Stomach (tissue), 9 donors: Measurements from ENCODE around the gene CEBPB. TPM values are rescaled to one million over a fixed set of nuclear protein-coding genes. Genes with fewer than 3 reads are reported as not detected.
A peak's percentile ranks its signal among the peaks of the same experiment; 100 is the strongest.

ENCODE experiments used
- DNase-seq, 2 donors: peaks; one replicate each; pipeline versions ENCODE4 v3.0.0 to v3.0.0-alpha.2; 2013 to 2019
- H3K27ac ChIP-seq, 5 donors: fragments of 200-600 bp in 4 of 5; sonication (generic) in 4 of 5; one replicate each; pipeline ENCODE4 v1.5.1; 2013 to 2019; ENCODE audit warnings: mild to moderate bottlenecking in 1 of 5, moderate library complexity in 1 of 5
- H3K27me3 ChIP-seq, 3 donors: fragments of 200-600 bp; sonication (generic); one replicate each; pipeline ENCODE4 v1.5.1; 2017 to 2019; ENCODE audit warnings: mixed run types in 1 of 3
- H3K36me3 ChIP-seq, 4 donors: fragments of 200-600 bp; sonication (generic); 1 replicate in 3 of 4; 2 replicates in 1 of 4; pipeline ENCODE4 v1.5.1; 2016 to 2019
- H3K4me1 ChIP-seq, 4 donors: fragments of 200-600 bp; sonication (generic); one replicate each; pipeline ENCODE4 v1.5.1; 2016 to 2019
- H3K4me3 ChIP-seq, 4 donors: fragments of 200-600 bp; sonication (generic) in 3 of 4; one replicate each; pipeline ENCODE4 v1.5.1; 2016 to 2019; ENCODE audit warnings: mild to moderate bottlenecking in 1 of 4
- H3K9me3 ChIP-seq, 4 donors: fragments of 200-600 bp; sonication (generic); one replicate each; pipeline ENCODE4 v1.5.1; 2016 to 2019
- EP300 ChIP-seq: sonication (generic); formaldehyde crosslinking; IDR thresholded peaks from one replicate; pipeline ENCODE4 v1.6.1; 2017; ENCODE audit warnings: antibody characterized with exemption
- POLR2A ChIP-seq, 4 donors: fragments of 450-650 bp; IDR thresholded peaks; one replicate each; pipeline ENCODE4 v1.6.1; 2016; ENCODE audit warnings: antibody characterized with exemption in 4 of 4, control low read depth in 2 of 4, mild to moderate bottlenecking in 1 of 4, moderate library complexity in 1 of 4
- POLR2AphosphoS5 ChIP-seq, 3 donors: sonication (generic); formaldehyde crosslinking; IDR thresholded peaks; one replicate each; pipeline ENCODE4 v1.6.1; 2016; ENCODE audit warnings: antibody characterized with exemption in 3 of 3
- WGBS, 5 donors: extraction: QIAGEN DNeasy Blood & Tissue Kit in 3 of 5; methylation state at CpG; one replicate each; pipeline versions ENCODE4 v1.1.5 to v1.1.7; 2013 to 2018; 5-methylcytosine and 5-hydroxymethylcytosine counted together
- intact Hi-C: fragments of 100-400 bp; cut with DNase I; formaldehyde crosslinking; loops from one replicate; pipeline ENCODE4 v1.15.1; 2023; ENCODE audit warnings: low total_unique reads
- polyA plus RNA-seq, 3 donors: library from polyadenylated mRNA; stranded (reverse); fragments of 200-250 nt; gene quantifications; one replicate each; pipeline ENCODE4 v1.2.3, GENCODE V29; 2013
- total RNA-seq, 5 donors: library from RNA; depleted of rRNA; stranded (reverse); fragments of >200 nt; gene quantifications; one replicate each; pipeline versions ENCODE4 v1.1.0 to v1.2.3, GENCODE V29; 2014 to 2016
- TF ChIP-seq, protein P1 (sequence below), 7 experiments: fragments of 450-650 bp in 4 of 7; fragments of 200-600 bp in 3 of 7; sonication (generic) in 3 of 7; IDR thresholded peaks; one replicate each; pipeline ENCODE4 v1.5.1; 2016 to 2019; ENCODE audit warnings: antibody characterized with exemption in 7 of 7, control low read depth in 2 of 7, mild to moderate bottlenecking in 1 of 7
- donor health status: healthy with polysubstance abuse.
- donor health status: Bipolar disorder and iron deficiency.
- donor health status: healthy.

The CEBPB gene
- total and polyA plus RNA-seq, 8 donors, result 21.1 to 200 (median 36.5) TPM

DNA sequence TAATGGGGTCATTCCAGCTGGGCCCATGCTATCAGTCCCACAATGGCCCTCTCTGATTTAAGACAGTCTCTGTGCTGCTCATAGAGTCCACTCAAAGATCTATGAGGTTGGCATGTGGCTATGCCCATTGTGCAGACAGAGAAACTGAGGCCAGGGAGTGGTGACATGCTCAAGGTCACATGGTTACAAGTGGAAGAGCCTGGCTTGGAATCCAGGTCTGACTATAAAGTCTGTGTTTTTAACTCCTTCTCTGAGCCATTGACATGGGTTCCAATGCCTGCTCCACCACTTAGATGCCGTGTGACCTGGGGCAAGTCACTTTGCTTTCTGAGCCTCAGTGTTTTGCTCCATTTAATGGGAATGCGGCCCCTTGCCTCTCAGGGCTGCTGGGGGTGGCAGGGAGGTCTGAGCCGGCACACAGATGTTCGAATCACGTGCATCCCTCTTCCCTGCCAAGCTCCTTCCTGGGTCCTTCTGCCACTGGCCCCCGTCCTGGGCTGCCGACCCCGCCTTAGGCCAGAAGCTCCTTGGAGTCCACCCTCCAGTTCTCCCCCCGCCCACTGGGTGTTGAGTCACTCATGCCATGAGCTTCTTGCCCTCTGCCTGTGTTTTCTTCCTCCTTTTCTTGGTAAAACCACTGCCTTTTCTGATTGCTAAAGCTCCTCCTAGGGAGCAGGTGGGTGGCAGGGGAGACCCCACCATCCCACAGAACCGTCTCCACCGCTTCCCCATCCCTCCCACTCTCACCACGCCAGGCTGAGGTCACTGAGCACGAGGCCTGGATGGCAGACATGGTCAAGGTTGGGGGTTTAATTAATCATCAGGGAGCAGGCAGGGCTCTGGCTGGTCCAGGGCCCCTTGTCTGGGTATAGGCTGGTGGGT lies 35.7 kb downstream of the CEBPB start:
- DNase-seq, result no peak
- Histone ChIP-seq H3K27me3 (no peaks in the 10 kb centered on the region), H3K27ac (peak overlapping the region in 4 of 5 donors; percentile 1 to 83 (median 50)), H3K36me3 (no peaks in the 10 kb centered on the region), H3K4me3 (no peak overlapping the region), H3K4me1 (peaks cover 0 to 51% (median 4%) of the 10 kb centered on the region in 4 donors), H3K9me3 (peaks cover 0 to 6% (median 0%) of the 10 kb centered on the region in 4 donors)
- intact Hi-C loops, result no loop called here
- 59 to 82% (median 71%) methylated on average over 13 of the region's 13 CpGs for whole genome bisulfite sequencing, 5 donors
- TF ChIP-seq, protein P1, sequence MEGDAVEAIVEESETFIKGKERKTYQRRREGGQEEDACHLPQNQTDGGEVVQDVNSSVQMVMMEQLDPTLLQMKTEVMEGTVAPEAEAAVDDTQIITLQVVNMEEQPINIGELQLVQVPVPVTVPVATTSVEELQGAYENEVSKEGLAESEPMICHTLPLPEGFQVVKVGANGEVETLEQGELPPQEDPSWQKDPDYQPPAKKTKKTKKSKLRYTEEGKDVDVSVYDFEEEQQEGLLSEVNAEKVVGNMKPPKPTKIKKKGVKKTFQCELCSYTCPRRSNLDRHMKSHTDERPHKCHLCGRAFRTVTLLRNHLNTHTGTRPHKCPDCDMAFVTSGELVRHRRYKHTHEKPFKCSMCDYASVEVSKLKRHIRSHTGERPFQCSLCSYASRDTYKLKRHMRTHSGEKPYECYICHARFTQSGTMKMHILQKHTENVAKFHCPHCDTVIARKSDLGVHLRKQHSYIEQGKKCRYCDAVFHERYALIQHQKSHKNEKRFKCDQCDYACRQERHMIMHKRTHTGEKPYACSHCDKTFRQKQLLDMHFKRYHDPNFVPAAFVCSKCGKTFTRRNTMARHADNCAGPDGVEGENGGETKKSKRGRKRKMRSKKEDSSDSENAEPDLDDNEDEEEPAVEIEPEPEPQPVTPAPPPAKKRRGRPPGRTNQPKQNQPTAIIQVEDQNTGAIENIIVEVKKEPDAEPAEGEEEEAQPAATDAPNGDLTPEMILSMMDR (IDR thresholded peaks at IDR 0.05), result no peak
- TF ChIP-seq POLR2AphosphoS5 (IDR thresholded peaks at IDR 0.05) (no peak), EP300 (no peak), POLR2A (IDR thresholded peaks at IDR 0.05) (no peak)

DNA sequence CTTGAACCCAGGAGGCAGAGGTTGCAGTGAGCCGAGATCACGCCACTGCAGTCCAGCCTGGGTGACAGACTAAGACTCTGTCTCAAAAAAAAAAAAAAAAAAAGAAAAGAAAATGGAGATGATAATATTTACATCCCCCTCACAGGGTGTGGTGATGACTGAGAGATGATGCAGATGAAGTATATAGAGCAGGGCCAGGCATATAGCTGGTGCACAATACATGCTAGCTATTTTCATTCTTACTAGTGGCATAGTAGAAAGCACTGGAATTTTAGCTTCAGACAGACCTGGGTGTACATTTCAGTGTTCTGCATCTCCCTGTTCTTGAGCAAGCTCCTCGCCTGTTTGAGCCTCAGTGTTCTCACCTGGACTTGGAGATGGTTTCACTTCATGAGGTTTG lies 36.9 kb downstream of the CEBPB start:
- TF ChIP-seq, protein P1 (IDR thresholded peaks at IDR 0.05), result no peak
- no peak for TF ChIP-seq POLR2AphosphoS5 (IDR thresholded peaks at IDR 0.05)
- TF ChIP-seq EP300, result no peak
- no peak for TF ChIP-seq POLR2A (IDR thresholded peaks at IDR 0.05)
- intact Hi-C loops, result no loop called here

DNA sequence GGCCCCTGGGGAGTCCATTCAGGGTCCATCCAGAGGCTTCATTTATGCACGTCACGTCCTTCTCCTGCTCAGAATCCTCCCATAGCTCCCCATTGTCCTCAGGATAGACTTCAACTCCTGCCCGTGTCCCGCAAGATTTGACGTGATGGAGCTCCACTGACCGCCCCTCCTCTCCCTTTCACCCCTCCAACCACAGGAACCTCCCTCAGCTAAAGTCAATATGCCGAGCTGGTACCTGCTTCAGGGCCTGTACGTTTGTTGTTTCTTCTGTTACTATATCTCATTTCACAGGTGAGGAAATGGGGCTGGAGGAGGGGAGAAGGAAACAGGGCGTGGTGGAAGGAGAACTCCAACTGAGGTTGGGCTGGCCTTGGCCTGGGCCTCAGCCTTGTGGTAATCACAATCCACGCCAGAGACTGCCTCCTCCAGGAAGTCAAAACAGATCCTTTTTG lies 38.6 kb downstream of the CEBPB start:
- peak; percentile 48 to 78 for DNase-seq
- no peak overlapping the region for H3K27ac ChIP-seq
- peaks cover 0 to 3% (median 0%) of the 10 kb centered on the region in 4 donors for H3K9me3 ChIP-seq
- no peaks in the 10 kb centered on the region for H3K36me3 ChIP-seq
- H3K4me3 ChIP-seq, result no peak overlapping the region
- WGBS, 5 donors, result 46 to 79% (median 60%) methylated on average over 10 of the region's 10 CpGs
- no peaks in the 10 kb centered on the region for H3K27me3 ChIP-seq
- TF ChIP-seq POLR2A (IDR thresholded peaks at IDR 0.05) (no peak), POLR2AphosphoS5 (IDR thresholded peaks at IDR 0.05) (peak in 1 of 3 donors; percentile 53), EP300 (no peak)
- intact Hi-C loops, result no loop called here
- H3K4me1 ChIP-seq, result peaks cover 0 to 31% (median 4%) of the 10 kb centered on the region in 4 donors

More for the DNA sequence above, 36.9 kb downstream of the CEBPB start:
- peaks cover 0 to 6% (median 0%) of the 10 kb centered on the region in 4 donors for H3K9me3 ChIP-seq
- DNase-seq, result no peak
- 93 to 98% (median 96%) methylated on average over 3 of the region's 3 CpGs for WGBS, 5 donors
- peaks cover 0 to 45% (median 4%) of the 10 kb centered on the region in 4 donors for H3K4me1 ChIP-seq
- H3K4me3 ChIP-seq, result no peak overlapping the region
- no peaks in the 10 kb centered on the region for H3K36me3 ChIP-seq
- H3K27ac ChIP-seq, result no peak overlapping the region
- H3K27me3 ChIP-seq, result no peaks in the 10 kb centered on the region

DNA sequence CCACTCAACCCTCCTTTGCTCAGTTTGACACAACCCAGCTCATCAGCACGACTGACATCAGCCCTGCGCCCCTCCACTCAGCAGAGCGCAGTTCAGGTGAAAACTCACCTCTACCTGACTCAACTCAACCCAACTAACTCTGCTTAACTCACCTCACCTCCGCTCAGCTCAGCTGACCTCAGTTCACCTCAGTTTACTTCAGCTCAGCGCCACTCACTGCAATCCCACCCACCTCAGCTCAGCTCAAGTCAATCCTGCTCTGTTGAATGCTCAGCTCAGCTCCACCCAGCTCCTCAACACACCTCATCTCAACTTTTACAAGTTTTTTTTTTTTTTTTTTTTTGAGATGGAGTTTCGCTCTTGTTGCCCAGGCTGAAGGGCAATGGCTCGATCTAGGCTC lies 39.6 kb downstream of the CEBPB start:
- WGBS, 5 donors, result 92 to 96% (median 94%) methylated on average over 7 of the region's 7 CpGs
- H3K4me1 ChIP-seq, result peaks cover 0 to 21% (median 2%) of the 10 kb centered on the region in 4 donors
- intact Hi-C loops, result no loop called here
- DNase-seq, result no peak
- H3K27me3 ChIP-seq, result no peaks in the 10 kb centered on the region
- no peaks in the 10 kb centered on the region for H3K36me3 ChIP-seq
- no peak overlapping the region for H3K4me3 ChIP-seq
- no peaks in the 10 kb centered on the region for H3K9me3 ChIP-seq
- TF ChIP-seq, protein P1 (IDR thresholded peaks at IDR 0.05), result no peak
- TF ChIP-seq EP300, result no peak
- TF ChIP-seq POLR2AphosphoS5 (IDR thresholded peaks at IDR 0.05), result no peak
- no peak for TF ChIP-seq POLR2A (IDR thresholded peaks at IDR 0.05)
- no peak overlapping the region for H3K27ac ChIP-seq
